ENCODE data around the gene TBC1D14.

DNA sequence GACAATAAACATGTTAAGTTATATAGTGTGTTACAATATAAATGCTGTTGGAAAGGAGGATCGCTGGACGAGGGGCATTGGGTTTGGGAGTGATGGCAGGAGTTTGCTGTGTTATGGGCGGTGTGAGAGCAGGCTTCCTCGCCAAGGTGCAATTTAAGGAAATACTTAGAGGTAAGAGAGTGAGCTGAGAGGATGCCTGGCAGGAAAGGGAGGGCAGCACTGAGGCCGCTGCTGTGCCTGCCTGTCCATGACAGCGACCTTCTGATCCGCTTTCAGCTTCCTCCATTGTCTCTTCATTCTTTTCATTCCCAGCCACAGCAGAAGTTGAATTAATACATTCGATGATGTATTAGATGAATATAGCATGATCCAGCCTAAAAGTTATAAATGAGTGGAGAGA is 41.2 kb upstream of the TBC1D14 start:
- TF ChIP-seq CTCF (IDR thresholded peaks at IDR 0.05) (no peak), ZFX (IDR thresholded peaks at IDR 0.05; ENCODE audit: borderline replicate concordance) (no peak)
